H9 (cell line): ENCODE data around the gene C19orf85. TPM values are rescaled to one million over a fixed set of nuclear protein-coding genes. Genes with fewer than 3 reads are reported as not detected.

Experiments
- DNase-seq: peaks from one replicate; pipeline ENCODE4 v3.0.0-alpha.2; 2017
- H2AFZ ChIP-seq: one replicate; pipeline ENCODE4 v1.6.1; 2013; ENCODE audit warnings: mild to moderate bottlenecking, low read length, control low read depth, moderate library complexity
- H2AK5ac ChIP-seq: 2 replicates; pipeline ENCODE4 v1.6.1; 2013; ENCODE audit warnings: low read length, control low read depth, mixed read lengths; ENCODE audit not compliant: insufficient read length
- H2BK120ac ChIP-seq: one replicate; pipeline ENCODE4 v1.6.1; 2013; ENCODE audit warnings: low read depth, mild to moderate bottlenecking, low read length, control low read depth, inconsistent platforms; ENCODE audit not compliant: poor library complexity, severe bottlenecking
- H2BK12ac ChIP-seq: 2 replicates; pipeline ENCODE4 v1.6.1; 2013; ENCODE audit warnings: low read length, control low read depth, mixed read lengths, low read depth; ENCODE audit not compliant: insufficient read length
- H2BK15ac ChIP-seq: 2 replicates; pipeline ENCODE4 v1.6.1; 2013; ENCODE audit warnings: low read depth, low read length, control low read depth
- H2BK20ac ChIP-seq: one replicate; pipeline ENCODE4 v1.6.1; 2013; ENCODE audit warnings: low read depth, mild to moderate bottlenecking, low read length, control low read depth, inconsistent platforms; ENCODE audit not compliant: poor library complexity, severe bottlenecking
- H2BK5ac ChIP-seq: 2 replicates; pipeline ENCODE4 v1.6.1; 2013; ENCODE audit warnings: low read length, control low read depth, mixed read lengths; ENCODE audit not compliant: insufficient read length
- H3K14ac ChIP-seq: 2 replicates; pipeline ENCODE4 v1.6.1; 2013; ENCODE audit warnings: low read length, control low read depth; ENCODE audit not compliant: insufficient read depth
- H3K18ac ChIP-seq: 2 replicates; pipeline ENCODE4 v1.6.1; 2013; ENCODE audit warnings: low read depth, mild to moderate bottlenecking, mixed read lengths, low read length, control low read depth; ENCODE audit not compliant: insufficient read length
- H3K23ac ChIP-seq: 2 replicates; pipeline ENCODE4 v1.6.1; 2013; ENCODE audit warnings: low read length, control low read depth, mixed read lengths, low read depth; ENCODE audit not compliant: insufficient read length
- H3K23me2 ChIP-seq: 2 replicates; pipeline ENCODE4 v1.6.1; 2013; ENCODE audit warnings: low read depth, mild to moderate bottlenecking, mixed read lengths, low read length, control low read depth; ENCODE audit not compliant: insufficient read length, poor library complexity, severe bottlenecking
- H3K27ac ChIP-seq: 2 replicates; pipeline ENCODE4 v1.5.1; 2013; ENCODE audit warnings: low read length, control low read depth, mixed read lengths, low read depth; ENCODE audit not compliant: insufficient read length
- H3K27me3 ChIP-seq: 2 replicates; pipeline ENCODE4 v1.6.1; 2013; ENCODE audit warnings: low read length, control low read depth, inconsistent platforms; ENCODE audit not compliant: insufficient read depth
- H3K4ac ChIP-seq: 2 replicates; pipeline ENCODE4 v1.6.1; 2013; ENCODE audit warnings: low read depth, mild to moderate bottlenecking, control low read depth, inconsistent platforms, low read length, moderate library complexity
- H3K4me1 ChIP-seq: 2 replicates; pipeline ENCODE4 v1.6.1; 2013; ENCODE audit warnings: low read length, control low read depth, inconsistent platforms; ENCODE audit not compliant: insufficient read depth
- H3K4me2 ChIP-seq: 2 replicates; pipeline ENCODE4 v1.6.1; 2013; ENCODE audit warnings: low read length, control low read depth, mixed read lengths; ENCODE audit not compliant: insufficient read length, insufficient read depth
- H3K56ac ChIP-seq: 2 replicates; pipeline ENCODE4 v1.6.1; 2013; ENCODE audit warnings: low read depth, mild to moderate bottlenecking, mixed read lengths, low read length, control low read depth; ENCODE audit not compliant: insufficient read length
- H3K79me1 ChIP-seq: 2 replicates; pipeline ENCODE4 v1.6.1; 2013; ENCODE audit warnings: low read depth, mild to moderate bottlenecking, moderate library complexity, low read length, control low read depth, inconsistent platforms; ENCODE audit not compliant: insufficient read depth, poor library complexity, severe bottlenecking
- H3K79me2 ChIP-seq: 2 replicates; pipeline ENCODE4 v1.6.1; 2013; ENCODE audit warnings: low read length, control low read depth, inconsistent platforms; ENCODE audit not compliant: insufficient read depth
- H3K9ac ChIP-seq: 2 replicates; pipeline ENCODE4 v1.6.1; 2013; ENCODE audit warnings: low read length, control low read depth, mixed read lengths; ENCODE audit not compliant: insufficient read length; ENCODE audit errors: extremely low read depth
- H3K9me3 ChIP-seq: one replicate; pipeline ENCODE4 v1.6.1; 2013; ENCODE audit warnings: low read depth, low read length, inconsistent platforms; ENCODE audit not compliant: control insufficient read depth
- H3T11ph ChIP-seq: one replicate; pipeline ENCODE4 v1.6.1; 2013; ENCODE audit warnings: mild to moderate bottlenecking, low read length, control low read depth, inconsistent platforms
- H4K20me1 ChIP-seq: one replicate; pipeline ENCODE4 v1.6.1; 2013; ENCODE audit not compliant: control insufficient read depth, insufficient read length, insufficient read depth
- H4K5ac ChIP-seq: 2 replicates; pipeline ENCODE4 v1.6.1; 2013; ENCODE audit warnings: low read depth, mild to moderate bottlenecking, mixed read lengths, low read length, control low read depth; ENCODE audit not compliant: insufficient read length
- H4K8ac ChIP-seq: replicated peaks from 2 replicates; pipeline ENCODE4 v1.6.1; 2013; ENCODE audit warnings: low read length, control low read depth, mixed read lengths, low read depth; ENCODE audit not compliant: insufficient read length
- H4K91ac ChIP-seq: 2 replicates; pipeline ENCODE4 v1.6.1; 2013; ENCODE audit warnings: low read depth, mild to moderate bottlenecking, moderate library complexity, mixed read lengths, low read length, control low read depth; ENCODE audit not compliant: insufficient read length
- H3K27ac Mint-ChIP-seq, 3 experiments: 2 replicates in 2 of 3; 3 replicates in 1 of 3; pipeline ENCODE4 v1.8.0; 2020 to 2021; ENCODE audit warnings: mixed read lengths in 3 of 3, mild to moderate bottlenecking in 1 of 3, moderate library complexity in 1 of 3
- H3K27me3 Mint-ChIP-seq: 2 replicates; pipeline ENCODE4 v1.8.0; 2021; ENCODE audit warnings: low read depth, mild to moderate bottlenecking, moderate library complexity, mixed read lengths
- H3K36me3 Mint-ChIP-seq, 3 experiments: 2 replicates in 2 of 3; 3 replicates in 1 of 3; pipeline ENCODE4 v1.8.0; 2020 to 2021; ENCODE audit warnings: low read depth in 3 of 3, mixed read lengths in 3 of 3; ENCODE audit not compliant: insufficient read depth in 1 of 3
- H3K4me1 Mint-ChIP-seq, 2 experiments: 2 replicates each; pipeline ENCODE4 v1.8.0; 2020; ENCODE audit warnings: mixed read lengths in 2 of 2
- H3K4me3 Mint-ChIP-seq, 2 experiments: 2 replicates in 1 of 2; 3 replicates in 1 of 2; pipeline ENCODE4 v1.8.0; 2020 to 2021; ENCODE audit warnings: mild to moderate bottlenecking in 2 of 2, mixed read lengths in 2 of 2, moderate library complexity in 1 of 2
- H3K9me3 Mint-ChIP-seq, 2 experiments: 2 replicates in 1 of 2; 3 replicates in 1 of 2; pipeline ENCODE4 v1.8.0; 2020; ENCODE audit warnings: mild to moderate bottlenecking in 2 of 2, mixed read lengths in 2 of 2, moderate library complexity in 1 of 2
- CTCF ChIP-seq: fragments of 200-600 bp; sonication (generic); conservative IDR thresholded peaks from 3 replicates; pipeline ENCODE4 v1.8.0; 2021; ENCODE audit warnings: antibody characterized with exemption, mild to moderate bottlenecking
- WGBS: extraction: QIAGEN DNeasy Blood & Tissue Kit; methylation state at CpG from one replicate; pipeline ENCODE4 v1.1.7; 2013; ENCODE audit warnings: missing lambda C conversion rate, low lambda C conversion rate, mixed read lengths; ENCODE audit not compliant: insufficient read length; ENCODE audit errors: extremely low coverage; 5-methylcytosine and 5-hydroxymethylcytosine counted together
- total RNA-seq: library from RNA; stranded (reverse); gene quantifications from 2 replicates; pipeline ENCODE4 v1.2.1, GENCODE V29; 2021

C19orf85 gene
- total RNA-seq, 1 experiment from 2014 or later: 1.2 TPM

- Histone ChIP-seq H3K9ac (no peak within 1 kb of the TSS), H2BK15ac (no peak within 1 kb of the TSS), H4K5ac (no peak within 1 kb of the TSS), H3K18ac (no peak within 1 kb of the TSS), H2BK20ac (no peak within 1 kb of the TSS), H4K8ac (no peak within 1 kb of the TSS), H3K79me1 (no peaks in the 10 kb centered on the region), H2BK12ac (no peak within 1 kb of the TSS), H3T11ph (no peak within 1 kb of the TSS), H3K9me3 (no peaks in the 10 kb centered on the region), H3K79me2 (no peaks in the 10 kb centered on the region), H4K91ac (no peak within 1 kb of the TSS), H3K23ac (no peak within 1 kb of the TSS), H2BK5ac (no peak within 1 kb of the TSS), H3K4ac (no peak within 1 kb of the TSS), H2AK5ac (no peak within 1 kb of the TSS), H2BK120ac (no peak within 1 kb of the TSS), H3K4me1 (0 out of 2 replicates have a peak, but pooled peaks cover 2% of the 10 kb centered on the region), H3K27me3 (peaks cover 48% of the 10 kb centered on the region), H2AFZ (no peak within 1 kb of the TSS), H3K23me2 (peaks cover 21% of the 10 kb centered on the region), H3K14ac (no peak within 1 kb of the TSS), H3K4me2 (peak within 1 kb of the TSS; percentile 69), H3K56ac (no peak within 1 kb of the TSS), H4K20me1 (no peaks in the 10 kb centered on the region), H3K27ac (no peak within 1 kb of the TSS)
- no peak for DNase-seq
- Mint-ChIP-seq H3K27me3 (peaks cover 40% of the 10 kb centered on the region), H3K4me1 (peaks cover 13 to 28% of the 10 kb centered on the region in 2 experiments), H3K9me3 (peaks cover 0 to 5% of the 10 kb centered on the region in 2 experiments; a peak in 3 of 5 replicates), H3K36me3 (no peaks in the 10 kb centered on the region; a peak in 1 of 7 replicates), H3K27ac (peak within 1 kb of the TSS in 1 of 3 experiments; percentile 13; a peak in 1 of 7 replicates), H3K4me3 (peak within 1 kb of the TSS; percentile 49 to 89)
- WGBS: no CpG with 5 or more reads among the region's 43 CpGs
- TF ChIP-seq CTCF: no peak
These were observed 21.3 kb downstream of the C19orf85 start, which contains the start of gene SHISA7 for GRCh38 chr19:55443045-55443823. TSS of gene SHISA7 (minus strand) at chr19:55443300. CDS start at chr19:55442863, 437 bp downstream.
